GM18870 (cell line): ENCODE results near the gene SOCS2.
A peak's percentile ranks its signal among the peaks of the same experiment; 100 is the strongest.
"Not testable (repeated sequence)": the region's sequence is repeated elsewhere in the genome, so short reads cannot be mapped to it uniquely, and the experiment has no call there.

Experiments
- ATAC-seq: cut with Tn5 transposase; IDR thresholded peaks from one replicate; pipeline ENCODE4 v1.9.1; 2021; ENCODE audit warnings: moderate library complexity; ENCODE audit not compliant: unreplicated experiment

Gene SOCS2

DNA sequence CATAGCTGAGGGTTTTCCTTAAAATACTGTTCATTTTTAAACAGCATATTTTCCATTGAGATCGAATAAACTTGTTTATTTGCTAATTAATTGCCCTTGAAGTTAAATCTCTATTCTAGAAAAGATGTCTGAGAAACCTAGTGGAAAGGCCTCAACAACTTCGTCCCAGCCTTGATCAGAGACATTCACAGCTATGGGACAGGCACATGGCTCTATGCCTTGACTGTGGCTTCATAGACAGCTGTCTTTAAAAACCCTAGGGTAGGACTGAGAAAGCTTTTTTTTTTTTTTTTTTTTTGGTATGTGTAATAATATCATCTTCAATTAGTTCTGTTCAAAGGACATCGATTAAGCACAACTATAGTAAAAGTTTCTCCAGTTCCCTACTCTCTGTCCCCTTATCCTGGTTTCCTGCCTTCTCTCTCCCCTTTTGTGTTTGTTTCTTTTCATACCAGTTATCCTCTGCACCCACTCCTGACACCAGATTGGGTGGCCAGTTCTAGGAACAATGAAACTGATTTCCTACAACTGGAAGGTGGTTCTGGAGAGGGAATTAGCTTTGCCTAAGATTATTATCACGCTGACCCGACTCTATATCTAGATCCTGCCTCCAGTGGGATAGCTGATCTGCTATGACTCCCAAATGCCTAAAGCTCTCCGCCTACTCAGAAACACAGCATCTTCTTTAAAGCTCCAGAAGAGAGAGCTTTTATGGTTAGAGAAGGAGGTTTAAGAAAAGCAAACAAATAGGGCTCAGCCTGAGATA is 20.3 kb downstream of the SOCS2 start:
- ATAC-seq, result no peak

- no peak for ATAC-seq
These were observed 21.4 kb downstream of the SOCS2 start for GRCh38 chr12:93593843-93594242.

DNA sequence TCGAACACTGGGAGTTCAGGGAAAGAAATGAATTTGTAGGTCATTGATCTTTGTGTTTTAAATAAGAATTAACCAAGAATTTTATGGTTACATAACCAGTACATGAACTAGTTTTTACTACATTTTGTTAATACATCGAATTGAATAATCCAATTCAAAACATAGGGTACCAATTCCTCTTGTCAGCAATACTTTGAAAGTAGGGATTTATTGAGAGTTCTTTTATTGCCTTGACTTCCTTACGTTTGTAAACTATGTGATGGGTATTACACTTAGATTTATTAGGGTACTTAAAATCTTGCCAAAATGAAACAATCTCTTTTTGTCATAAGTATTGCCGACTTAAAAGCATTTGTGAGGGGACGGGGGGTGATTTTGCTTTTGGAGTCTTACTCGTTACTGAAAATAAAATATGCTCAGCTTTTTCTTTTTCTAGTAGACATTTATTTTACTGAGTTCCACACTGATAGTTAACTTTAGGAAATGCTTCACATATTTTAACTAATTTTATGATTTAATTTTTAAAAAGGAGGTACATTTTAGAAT is 22.4 kb downstream of the SOCS2 start:
- no peak for ATAC-seq

- ATAC-seq, result no peak
These were observed 22.9 kb downstream of the SOCS2 start for GRCh38 chr12:93595351-93595750.

GRCh38 chr12:93597608-93598007 is 25.1 kb downstream of the SOCS2 start:
- no peak for ATAC-seq

DNA sequence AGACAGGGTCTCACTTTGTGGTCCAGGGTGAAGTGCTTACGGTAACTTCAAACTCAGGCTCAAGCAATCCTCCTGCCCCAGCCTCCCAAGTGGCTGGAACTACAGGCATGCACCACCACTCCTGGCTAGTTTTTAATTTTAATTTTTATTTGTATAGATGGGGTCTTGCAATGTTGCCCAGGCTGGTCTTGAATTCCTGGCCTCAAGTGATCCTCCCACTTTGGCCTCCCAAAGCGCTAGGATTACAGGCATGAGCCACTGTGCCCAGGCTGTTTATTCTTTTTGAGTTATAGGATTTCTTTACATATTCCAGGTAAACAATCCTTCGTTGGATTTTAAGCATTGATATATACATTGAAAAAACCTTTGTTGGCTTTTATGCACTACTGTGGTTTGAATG is 26.7 kb downstream of the SOCS2 start:
- ATAC-seq, result no peak

DNA sequence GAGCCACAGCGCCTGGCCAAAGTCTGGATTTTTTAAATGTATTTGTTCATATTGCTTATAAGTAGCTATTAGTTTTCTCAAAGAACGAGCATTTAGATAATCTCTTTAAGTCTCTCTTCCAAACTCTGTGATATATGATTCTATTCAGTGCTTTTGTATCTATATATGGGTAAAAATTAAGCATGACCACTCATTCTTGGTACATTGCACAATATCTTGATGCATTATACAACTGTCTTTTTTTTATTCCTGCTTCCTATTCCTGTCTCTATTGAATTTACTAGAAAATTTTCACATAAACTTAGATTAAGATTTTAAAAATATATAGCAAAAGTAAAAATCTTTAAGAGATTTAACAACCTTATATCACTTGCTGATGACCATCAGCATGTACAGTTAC is 29.1 kb downstream of the SOCS2 start:
- ATAC-seq, result no peak

DNA sequence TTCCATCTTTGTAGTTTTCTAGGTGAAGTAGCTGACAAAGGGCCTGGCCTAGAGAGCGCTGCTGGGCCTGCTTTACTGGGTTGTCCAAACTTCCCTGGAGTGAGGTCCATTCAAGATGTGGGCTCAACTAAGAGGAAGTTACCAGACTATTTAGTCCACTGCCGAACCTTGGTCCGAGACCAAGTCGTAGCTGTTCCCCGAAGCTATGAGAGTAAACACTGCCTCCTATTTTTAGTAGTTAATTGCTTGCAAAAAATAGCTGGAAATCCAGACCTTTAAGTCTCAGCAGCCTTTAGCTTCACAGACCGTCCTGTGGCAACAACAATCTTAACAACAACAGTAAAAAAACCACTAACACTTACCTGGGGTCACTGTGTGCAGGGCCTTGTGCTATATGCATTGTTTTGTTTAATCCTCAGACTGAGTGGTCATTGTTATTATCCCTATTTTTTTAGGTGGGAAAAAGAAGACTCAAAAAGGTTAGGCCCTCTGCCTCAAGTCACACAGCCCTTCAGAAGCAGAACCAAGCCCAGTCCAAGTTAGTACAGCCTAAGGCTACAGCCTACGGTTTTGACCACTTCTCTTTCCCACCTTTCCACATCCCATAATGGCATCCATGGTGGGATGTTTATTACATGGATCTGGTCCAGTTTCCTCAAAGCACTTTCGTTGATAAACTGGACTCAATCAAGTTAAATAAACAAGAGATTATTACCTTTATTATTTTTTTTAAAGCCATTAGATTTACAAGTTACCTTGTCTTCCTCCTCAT is 30.6 kb downstream of the SOCS2 start:
- no peak for ATAC-seq

GRCh38 chr12:93603762-93604161 is 31.3 kb downstream of the SOCS2 start:
- no peak for ATAC-seq

- ATAC-seq, result no peak
These were observed 35.8 kb downstream of the SOCS2 start for GRCh38 chr12:93608313-93608712.

- no peak for ATAC-seq
These were observed 37.1 kb downstream of the SOCS2 start for GRCh38 chr12:93609281-93610192.

- ATAC-seq, result no peak
These were observed 40.3 kb downstream of the SOCS2 start for GRCh38 chr12:93612776-93613175.

DNA sequence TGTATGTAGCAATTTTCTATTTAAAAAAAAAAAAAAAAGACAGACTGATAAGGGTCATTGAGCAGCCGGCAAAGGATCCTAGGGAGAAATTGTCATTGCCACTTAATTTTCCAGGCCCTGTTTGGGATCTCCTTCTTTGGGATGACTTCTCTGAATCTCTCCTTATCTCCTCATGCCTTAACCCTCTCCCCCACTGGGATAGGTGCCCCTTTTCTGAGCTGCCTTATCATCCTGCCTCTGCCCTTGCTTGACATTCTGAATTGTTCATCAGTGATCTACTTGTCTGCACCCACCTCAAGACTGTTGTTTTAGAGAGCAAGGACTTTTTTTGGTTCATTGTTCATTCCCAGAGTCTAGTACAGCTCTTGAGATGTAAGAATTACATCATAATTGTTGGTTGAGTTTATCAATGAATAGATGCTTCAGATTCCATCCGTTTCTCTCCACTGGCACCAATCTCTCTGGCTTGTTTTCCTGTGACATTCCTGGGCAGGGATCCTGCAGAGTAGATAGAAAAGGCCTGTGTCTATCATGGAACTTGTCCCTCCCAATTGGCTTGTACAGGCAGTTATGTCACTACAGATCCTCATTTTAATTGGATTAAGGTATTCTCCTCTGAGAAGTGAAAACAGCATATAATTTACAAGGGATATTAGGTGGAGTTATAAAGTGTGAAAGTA is 42.6 kb downstream of the SOCS2 start:
- ATAC-seq, result no peak

DNA sequence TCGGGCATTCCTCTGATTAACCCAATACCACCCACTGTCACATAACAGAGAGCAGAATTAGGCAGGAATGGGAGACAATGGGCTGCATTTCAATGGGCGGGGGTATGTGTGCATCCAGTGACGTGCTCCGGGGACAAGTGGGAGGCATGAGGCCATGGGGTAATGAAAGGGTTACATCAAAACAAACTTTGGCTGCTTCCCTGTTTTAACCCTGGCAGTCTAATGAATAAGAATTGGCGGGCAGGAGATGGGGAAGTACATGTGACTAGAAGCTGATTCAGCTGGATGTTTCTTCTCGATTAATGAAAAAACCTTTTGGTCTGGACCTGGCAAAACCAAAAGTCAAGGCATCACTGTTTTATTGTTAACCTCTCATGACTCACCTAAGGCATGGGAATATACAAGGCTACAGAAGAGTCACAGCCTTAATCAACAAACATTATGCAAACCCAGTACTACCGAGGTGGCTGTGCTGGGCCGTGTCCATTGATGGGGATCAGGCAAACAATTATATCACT is 44.2 kb downstream of the SOCS2 start:
- no peak for ATAC-seq

- no peak for ATAC-seq
These were observed 46.5 kb downstream of the SOCS2 start for GRCh38 chr12:93618891-93619410.

GRCh38 chr12:93621986-93622385 is 49.5 kb downstream of the SOCS2 start:
- no peak for ATAC-seq

GRCh38 chr12:93622485-93622884 is 50.0 kb downstream of the SOCS2 start:
- no peak for ATAC-seq

- peak; percentile 83 for ATAC-seq
These were observed 52.3 kb downstream of the SOCS2 start for GRCh38 chr12:93624595-93625294.

GRCh38 chr12:93625295-93625645 is 52.8 kb downstream of the SOCS2 start:
- not testable (repeated sequence) for ATAC-seq
